Activated B cell treated with CpG ODN at 0.5 μM for 24 hours (primary cell): ENCODE results near the gene FYN. TPM values are rescaled to one million over a fixed set of nuclear protein-coding genes. Genes with fewer than 3 reads are reported as not detected.
"Not testable (repeated sequence)": the region's sequence is repeated elsewhere in the genome, so short reads cannot be mapped to it uniquely, and the experiment has no call there.

Source experiments
- ATAC-seq: fragments of 200-7000 bp; cut with Tn5 transposase; one replicate; pipeline ENCODE4 v1.10.0; 2021; ENCODE audit warnings: low read depth, mild to moderate bottlenecking, moderate library complexity
- CTCF ChIA-PET: fragments of 350-600 bp; sonication (Branson Sonifier 250); formaldehyde crosslinking; loops from one replicate; lab custom pipeline; 2021; ENCODE audit warnings: antibody characterized with exemption; lab: Charles Lee
- POLR2A ChIA-PET: fragments of 350-600 bp; sonication (Branson Sonifier 250); formaldehyde crosslinking; loops from one replicate; lab custom pipeline; 2021; ENCODE audit warnings: antibody characterized with exemption; lab: Charles Lee
- DNase-seq: peaks from one replicate; pipeline ENCODE4 v3.0.0; 2022
- H3K27ac Mint-ChIP-seq: one replicate; pipeline ENCODE4 v1.8.0; 2020; ENCODE audit warnings: mixed read lengths
- H3K27me3 Mint-ChIP-seq: one replicate; pipeline ENCODE4 v1.8.0; 2021; ENCODE audit warnings: mixed read lengths
- H3K36me3 Mint-ChIP-seq: one replicate; pipeline ENCODE4 v1.8.0; 2021; ENCODE audit warnings: low read depth, mixed read lengths
- H3K4me1 Mint-ChIP-seq: one replicate; pipeline ENCODE4 v1.8.0; 2021; ENCODE audit warnings: mixed read lengths
- H3K4me3 Mint-ChIP-seq: one replicate; pipeline ENCODE4 v1.8.0; 2020; ENCODE audit warnings: mild to moderate bottlenecking, mixed read lengths
- H3K9me3 Mint-ChIP-seq: one replicate; pipeline ENCODE4 v1.8.0; 2020; ENCODE audit warnings: mixed read lengths
- intact Hi-C: fragments of 100-400 bp; cut with micrococcal nuclease; formaldehyde crosslinking; loops from one replicate; pipeline ENCODE4 v1.15.1; 2024
- total RNA-seq: library from RNA; stranded (reverse); gene quantifications from 2 replicates; pipeline ENCODE4 v1.2.3, GENCODE V29; 2022
- TF ChIP-seq, protein P1 (sequence below): fragments of 200-600 bp; IDR thresholded peaks from one replicate; pipeline ENCODE4 v1.8.0; 2022; ENCODE audit warnings: antibody characterized with exemption, mild to moderate bottlenecking

FYN gene
- total RNA-seq, 1 donor from 2014 or later: 64.7 TPM

DNA sequence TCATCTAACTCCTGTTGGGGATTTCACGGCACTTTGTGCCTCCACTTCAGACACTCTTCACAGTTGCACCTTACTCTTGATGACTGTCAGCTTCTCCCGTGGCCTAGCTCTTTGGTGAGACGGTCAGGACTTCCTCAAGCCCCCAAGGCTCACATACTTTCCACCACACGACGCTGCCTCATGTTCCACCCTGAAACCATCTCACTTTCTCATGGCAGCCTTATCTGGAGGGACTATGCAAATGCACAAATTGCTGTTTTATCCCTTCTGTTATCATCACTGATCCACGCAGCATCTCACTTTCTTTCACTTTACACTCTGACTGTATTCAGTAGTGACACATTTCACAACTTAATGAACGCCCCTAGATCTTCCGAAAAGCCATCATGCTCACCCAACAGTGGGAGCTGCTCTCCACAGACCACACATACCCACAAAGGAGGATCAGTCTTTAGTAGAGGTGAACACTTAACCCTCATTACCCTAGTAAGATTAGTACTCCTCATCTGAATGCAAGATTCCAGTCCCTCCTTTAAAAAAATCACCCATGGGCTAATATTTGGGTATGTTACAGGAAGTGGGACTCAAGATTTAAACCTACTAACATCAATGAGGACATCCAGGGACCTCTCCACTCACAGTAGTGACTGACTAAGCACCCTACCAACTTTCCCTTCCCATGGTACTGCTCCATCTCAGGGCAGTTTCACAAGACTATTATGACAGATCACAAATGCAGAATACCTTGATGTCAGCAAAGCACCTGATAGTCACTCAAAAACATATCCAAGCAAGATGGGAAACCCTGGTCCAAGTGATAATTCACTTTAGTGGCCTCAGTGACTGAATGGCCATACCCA, 35.4 kb downstream of the FYN start:
- DNase-seq (no peak), ATAC-seq (peak; percentile 62)
- ChIA-PET POLR2A (no interaction called here), CTCF (no interaction called here)
- H3K4me3 Mint-ChIP-seq: peak overlapping the region; percentile 2
- peak overlapping the region; percentile 38 for H3K27ac Mint-ChIP-seq
- H3K27me3 Mint-ChIP-seq: no peaks in the 10 kb centered on the region
- TF ChIP-seq, protein P1, sequence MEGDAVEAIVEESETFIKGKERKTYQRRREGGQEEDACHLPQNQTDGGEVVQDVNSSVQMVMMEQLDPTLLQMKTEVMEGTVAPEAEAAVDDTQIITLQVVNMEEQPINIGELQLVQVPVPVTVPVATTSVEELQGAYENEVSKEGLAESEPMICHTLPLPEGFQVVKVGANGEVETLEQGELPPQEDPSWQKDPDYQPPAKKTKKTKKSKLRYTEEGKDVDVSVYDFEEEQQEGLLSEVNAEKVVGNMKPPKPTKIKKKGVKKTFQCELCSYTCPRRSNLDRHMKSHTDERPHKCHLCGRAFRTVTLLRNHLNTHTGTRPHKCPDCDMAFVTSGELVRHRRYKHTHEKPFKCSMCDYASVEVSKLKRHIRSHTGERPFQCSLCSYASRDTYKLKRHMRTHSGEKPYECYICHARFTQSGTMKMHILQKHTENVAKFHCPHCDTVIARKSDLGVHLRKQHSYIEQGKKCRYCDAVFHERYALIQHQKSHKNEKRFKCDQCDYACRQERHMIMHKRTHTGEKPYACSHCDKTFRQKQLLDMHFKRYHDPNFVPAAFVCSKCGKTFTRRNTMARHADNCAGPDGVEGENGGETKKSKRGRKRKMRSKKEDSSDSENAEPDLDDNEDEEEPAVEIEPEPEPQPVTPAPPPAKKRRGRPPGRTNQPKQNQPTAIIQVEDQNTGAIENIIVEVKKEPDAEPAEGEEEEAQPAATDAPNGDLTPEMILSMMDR: no peak
- intact Hi-C loops: no loop called here
- H3K4me1 Mint-ChIP-seq: peaks cover 33% of the 10 kb centered on the region
- no peaks in the 10 kb centered on the region for H3K9me3 Mint-ChIP-seq
- peaks cover 13% of the 10 kb centered on the region for H3K36me3 Mint-ChIP-seq

DNA sequence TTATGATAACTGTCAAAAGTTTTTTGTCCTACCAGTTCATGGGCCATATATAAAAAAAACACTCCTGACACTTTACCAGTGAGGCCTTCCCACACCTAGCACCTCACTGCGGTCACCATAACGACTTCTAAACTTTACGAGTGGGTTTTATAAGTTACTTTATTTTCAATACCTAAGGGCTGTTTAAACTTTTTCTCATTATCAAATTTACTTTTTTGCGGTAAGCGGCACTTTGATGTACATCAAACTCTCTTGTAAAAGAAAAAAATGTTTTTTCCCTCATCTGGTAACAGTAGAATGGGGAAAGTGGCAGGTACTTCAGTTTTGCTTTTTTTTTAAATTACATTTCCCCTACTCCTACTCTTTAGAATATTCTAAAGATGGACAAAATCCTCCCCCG, 36.2 kb downstream of the FYN start:
- H3K4me1 Mint-ChIP-seq: peaks cover 36% of the 10 kb centered on the region
- peaks cover 13% of the 10 kb centered on the region for H3K36me3 Mint-ChIP-seq
- no peak for DNase-seq
- H3K4me3 Mint-ChIP-seq: no peak overlapping the region
- CTCF ChIA-PET: no interaction called here
- H3K27me3 Mint-ChIP-seq: no peaks in the 10 kb centered on the region
- no peak overlapping the region for H3K27ac Mint-ChIP-seq
- no peak for ATAC-seq
- intact Hi-C loops: no loop called here
- POLR2A ChIA-PET: no interaction called here
- TF ChIP-seq, protein P1: no peak
- H3K9me3 Mint-ChIP-seq: no peaks in the 10 kb centered on the region

DNA sequence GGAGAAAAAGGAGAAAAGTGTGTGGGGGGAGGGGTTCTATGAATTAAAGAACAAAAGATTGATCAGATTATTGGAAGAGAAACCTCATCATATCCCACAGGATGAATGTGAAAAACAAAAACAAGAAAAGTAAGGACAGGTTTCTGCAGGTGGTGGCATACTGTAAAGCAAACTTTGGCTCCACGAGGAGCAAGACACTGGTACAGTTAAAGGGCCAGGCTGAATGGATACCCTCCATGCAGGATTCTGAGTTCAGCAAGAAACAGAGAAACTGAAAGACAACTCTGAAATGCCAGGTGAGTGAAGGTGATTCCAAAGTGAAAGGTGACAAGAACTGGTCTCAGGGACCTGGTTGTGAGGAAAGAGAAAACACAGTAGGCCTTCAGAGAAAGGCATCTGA, 37.4 kb downstream of the FYN start:
- TF ChIP-seq, protein P1: no peak
- no peaks in the 10 kb centered on the region for H3K9me3 Mint-ChIP-seq
- intact Hi-C loops: no loop called here

GRCh38 chr6:111835398-111835797, 37.9 kb downstream of the FYN start:
- POLR2A ChIA-PET, intact Hi-C loops, H3K27me3 Mint-ChIP-seq, DNase-seq, H3K9me3 Mint-ChIP-seq, ATAC-seq, H3K27ac Mint-ChIP-seq, H3K4me3 Mint-ChIP-seq: not testable (repeated sequence)
- Mint-ChIP-seq H3K4me1 (peaks cover 36% of the 10 kb centered on the region), H3K36me3 (peaks cover 13% of the 10 kb centered on the region)
- CTCF ChIA-PET: interaction anchor here (1.1 kb wide), 1 partner anchor 126 kb away, joined by 3 read pairs; no protein-coding TSS in a partner anchor

More for the DNA sequence above, 37.4 kb downstream of the FYN start:
- ChIA-PET POLR2A (no interaction called here), CTCF (interaction anchor here (1.1 kb wide), 1 partner anchor 126 kb away, joined by 3 read pairs; no protein-coding TSS in a partner anchor)
- H3K4me1 Mint-ChIP-seq: peaks cover 36% of the 10 kb centered on the region
- DNase-seq (no peak), ATAC-seq (no peak)
- no peak overlapping the region for H3K4me3 Mint-ChIP-seq
- H3K36me3 Mint-ChIP-seq: peaks cover 13% of the 10 kb centered on the region
- H3K27me3 Mint-ChIP-seq: no peaks in the 10 kb centered on the region
- no peak overlapping the region for H3K27ac Mint-ChIP-seq

DNA sequence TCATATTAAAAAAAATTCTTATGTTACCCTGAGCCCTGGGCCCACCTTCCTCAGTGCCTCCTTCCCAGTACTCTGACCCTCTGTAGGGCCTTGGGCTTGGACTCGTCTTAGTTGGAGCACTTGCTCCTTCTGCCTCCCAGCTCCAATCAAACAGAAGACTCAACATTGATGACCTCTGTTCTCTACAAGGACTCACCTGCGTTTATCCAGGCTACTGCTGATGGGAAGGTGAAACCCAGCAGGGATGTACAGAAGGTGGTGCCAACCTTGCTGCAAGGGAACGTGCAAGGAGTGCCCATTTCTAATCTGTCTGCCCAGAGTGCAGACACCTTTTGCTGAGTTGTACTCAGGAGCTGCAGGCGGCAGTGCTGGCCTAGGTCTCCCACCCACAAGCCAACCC, 38.9 kb downstream of the FYN start:
- peaks cover 33% of the 10 kb centered on the region for H3K4me1 Mint-ChIP-seq
- DNase-seq (no peak), ATAC-seq (no peak)
- peaks cover 13% of the 10 kb centered on the region for H3K36me3 Mint-ChIP-seq
- no peak overlapping the region for H3K4me3 Mint-ChIP-seq
- no peak overlapping the region for H3K27ac Mint-ChIP-seq
- no peaks in the 10 kb centered on the region for H3K27me3 Mint-ChIP-seq
- TF ChIP-seq, protein P1: no peak
- ChIA-PET CTCF (no interaction called here), POLR2A (no interaction called here)
- intact Hi-C loops: no loop called here
- no peaks in the 10 kb centered on the region for H3K9me3 Mint-ChIP-seq
